Right lung (tissue), 5 donors: Measurements from ENCODE around the gene DMGDH. TPM values are rescaled to one million over a fixed set of nuclear protein-coding genes. Genes with fewer than 3 reads are reported as not detected.

Experiments
- DNase-seq, 2 donors: peaks; one replicate each; pipeline ENCODE4 v3.0.0-alpha.2; 2013
- polyA plus RNA-seq, 5 donors: library from polyadenylated mRNA; unstranded; fragments of 120-200 nt; gene quantifications; one replicate each; pipeline versions ENCODE4 v1.2.1 to v1.2.3, GENCODE V29; 2013; ENCODE audit warnings: inconsistent platforms in 1 of 5, low replicate concordance in 1 of 5; ENCODE audit not compliant: insufficient read length in 5 of 5, insufficient read depth in 1 of 5

The DMGDH gene
- polyA plus RNA-seq, 5 donors = 1.4 to 2.9 (median 1.9) TPM

DNA sequence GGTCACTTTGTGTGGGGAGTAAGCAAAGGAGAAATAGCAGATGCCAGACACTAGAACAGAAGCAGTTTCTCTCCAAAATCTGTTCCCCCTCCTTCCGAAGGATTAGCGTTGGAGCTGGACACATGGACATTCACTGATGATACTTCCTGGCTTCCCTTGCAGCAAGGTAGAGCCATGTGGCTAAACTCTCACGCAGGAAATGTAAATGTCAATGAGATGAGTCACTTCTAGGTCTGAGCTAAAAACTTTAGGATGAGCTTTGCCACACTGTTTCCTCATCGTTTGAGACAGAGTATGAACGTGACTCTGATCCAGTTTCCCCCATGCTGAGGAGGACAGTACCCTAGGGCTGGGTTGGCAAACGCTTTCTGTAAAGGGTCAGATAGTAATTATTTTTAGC lies 5.2 kb upstream of the DMGDH start:
- DNase-seq = no peak

- DNase-seq = peak; percentile 27 to 36
These were observed 835 bp upstream of the DMGDH start for GRCh38 chr5:79070350-79070667.

GRCh38 chr5:79062436-79062835 lies 7.0 kb downstream of the DMGDH start:
- no peak for DNase-seq

DNA sequence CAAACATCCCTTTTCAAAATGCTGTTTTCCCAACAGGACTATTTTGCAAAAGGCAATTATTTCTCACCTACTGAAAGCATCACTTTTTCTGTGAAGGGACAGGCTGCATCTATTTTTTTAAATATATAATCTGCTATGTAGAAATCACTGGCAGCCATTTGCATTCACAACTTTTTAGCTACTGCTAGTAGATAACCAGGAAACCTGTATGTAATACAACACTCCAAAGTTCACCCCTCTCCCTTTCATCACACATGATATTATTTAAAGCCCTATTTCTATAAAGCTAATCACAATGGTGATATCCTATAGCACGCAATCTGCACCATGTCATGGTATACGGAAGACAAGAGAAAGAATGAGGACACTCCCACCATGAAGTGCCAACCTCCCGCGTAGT lies 9.8 kb downstream of the DMGDH start:
- DNase-seq = no peak

GRCh38 chr5:79056847-79057246 lies 12.6 kb downstream of the DMGDH start:
- no peak for DNase-seq

GRCh38 chr5:79055017-79055416 lies 14.5 kb downstream of the DMGDH start:
- DNase-seq = no peak

- no peak for DNase-seq
These were observed 16.2 kb downstream of the DMGDH start for GRCh38 chr5:79053321-79053720.

DNA sequence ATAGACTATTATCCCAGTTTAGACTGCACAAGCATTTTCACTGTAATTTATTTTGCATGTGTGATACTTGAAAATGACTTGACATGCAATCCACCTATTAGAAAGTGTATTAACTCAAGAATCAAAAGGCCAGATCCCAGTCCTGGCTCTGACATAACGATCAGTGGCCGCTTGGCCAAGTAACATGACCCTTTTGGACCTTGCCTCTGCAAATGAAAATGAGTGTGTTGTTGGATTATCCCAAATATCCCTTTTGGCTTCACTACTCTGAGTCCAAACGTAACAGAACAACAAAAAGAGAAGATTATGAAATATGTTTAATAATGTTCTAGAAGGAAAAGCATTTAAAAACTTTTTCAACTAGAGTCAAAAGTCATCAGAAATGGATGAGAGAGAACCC lies 19.0 kb downstream of the DMGDH start:
- no peak for DNase-seq

DNA sequence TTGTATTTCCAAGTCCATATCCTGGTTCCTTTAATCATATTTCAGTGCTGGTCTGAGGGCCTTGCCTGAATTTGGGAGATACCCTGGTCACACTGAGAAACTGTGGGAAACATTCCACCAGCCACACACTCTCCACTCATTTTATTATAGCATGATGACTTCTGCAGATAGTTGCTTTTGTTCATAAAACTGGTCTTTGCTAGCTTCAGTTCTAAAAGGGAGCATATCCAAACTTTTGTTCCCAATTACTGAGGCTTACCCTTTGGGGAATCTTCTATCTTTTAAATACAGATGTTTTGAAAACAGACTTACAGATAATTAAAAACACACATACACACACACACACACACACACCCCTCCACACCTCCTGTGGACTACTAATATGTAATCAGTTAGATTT lies 21.0 kb downstream of the DMGDH start:
- DNase-seq = no peak

- DNase-seq = no peak
These were observed 22.3 kb downstream of the DMGDH start for GRCh38 chr5:79047199-79047598.

- no peak for DNase-seq
These were observed 27.3 kb downstream of the DMGDH start for GRCh38 chr5:79042188-79042587.

DNA sequence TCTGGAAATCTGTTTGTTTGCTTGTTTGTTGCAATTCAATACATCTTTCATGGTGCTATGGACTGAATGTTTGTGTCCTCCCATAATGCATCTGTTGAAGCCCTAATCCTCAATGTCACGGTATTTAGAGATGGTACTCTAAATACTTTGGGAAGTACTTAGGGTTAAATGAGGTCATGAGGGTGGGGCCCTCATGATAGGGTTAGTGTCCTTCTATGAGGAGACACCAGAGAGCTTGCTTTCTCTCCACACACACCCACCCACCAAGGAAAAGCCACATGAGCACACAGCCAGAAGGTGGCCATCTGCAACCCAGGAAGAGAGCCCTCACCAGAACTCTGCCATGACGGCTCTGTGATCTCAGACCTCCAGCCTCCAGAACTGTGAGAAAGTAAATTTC lies 32.7 kb downstream of the DMGDH start:
- DNase-seq = no peak

DNA sequence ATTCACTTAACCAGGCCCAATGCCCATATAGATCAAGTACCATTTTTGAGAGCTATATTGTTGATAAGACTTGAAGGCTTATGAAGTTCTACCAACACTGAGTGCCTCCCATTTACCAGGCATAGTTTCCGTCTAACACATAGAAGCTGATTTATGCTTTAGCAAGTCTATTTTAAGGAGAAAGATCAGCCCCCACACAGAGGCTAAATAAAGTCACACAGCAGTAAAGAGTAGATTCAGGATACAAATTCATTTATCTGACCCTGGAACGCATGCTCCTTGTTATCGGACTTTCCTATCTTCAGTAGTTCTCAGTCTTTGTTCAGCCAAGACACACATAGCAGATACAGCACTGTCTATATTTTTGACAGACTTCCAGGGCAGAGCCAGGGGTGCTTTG lies 34.2 kb downstream of the DMGDH start:
- DNase-seq = no peak

- DNase-seq = no peak
These were observed 36.7 kb downstream of the DMGDH start for GRCh38 chr5:79032782-79033181.

DNA sequence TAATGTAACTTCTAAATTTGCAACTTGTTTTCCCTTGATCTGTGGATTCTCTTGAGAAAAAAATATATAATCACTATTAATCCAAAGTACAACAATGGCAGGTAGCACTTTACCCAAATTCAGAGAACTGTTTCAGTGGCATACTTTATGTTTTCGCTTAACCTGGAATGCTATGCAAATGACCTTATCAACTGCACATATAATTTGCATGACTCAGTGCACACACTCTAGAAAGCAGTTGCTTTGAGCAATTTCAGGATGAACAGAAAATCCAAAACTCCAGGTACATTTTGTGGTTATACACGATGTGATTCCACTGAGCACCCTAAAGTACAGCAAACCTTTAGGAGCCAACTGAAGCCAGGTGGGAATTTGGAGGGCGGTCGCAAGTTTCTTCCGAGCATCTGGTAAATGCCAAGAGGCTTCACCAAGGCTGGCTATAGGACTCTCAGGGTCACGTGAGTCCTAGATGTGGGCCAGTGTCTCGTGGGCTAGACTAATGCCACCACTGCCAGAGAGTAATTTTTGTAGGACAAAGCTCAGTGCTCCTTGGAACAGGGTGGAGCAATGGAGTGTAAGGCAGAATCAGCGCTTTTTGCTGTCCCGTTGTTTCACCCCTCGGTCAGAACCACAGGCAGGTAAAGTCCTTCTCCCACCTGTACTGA lies 37.3 kb downstream of the DMGDH start:
- no peak for DNase-seq

DNA sequence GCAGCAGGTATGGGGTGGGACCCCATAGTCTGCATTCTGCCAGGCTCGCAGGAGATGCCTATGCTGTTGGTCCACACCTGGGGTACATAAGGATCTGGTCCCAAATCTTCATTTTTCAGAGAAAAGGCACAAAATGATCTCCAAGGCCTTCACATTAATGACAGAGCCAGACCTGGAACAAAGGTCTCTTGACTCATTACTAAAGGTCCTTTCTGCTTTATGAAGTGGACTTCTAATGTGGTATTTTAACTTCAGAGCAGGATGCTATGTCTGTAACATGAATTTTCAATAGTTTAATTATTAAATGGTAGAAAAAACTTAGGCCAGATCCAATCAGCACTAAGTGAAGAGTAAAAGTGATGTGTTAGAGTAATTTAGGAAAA lies 38.0 kb downstream of the DMGDH start:
- DNase-seq = no peak

GRCh38 chr5:79030663-79031484 lies 38.6 kb downstream of the DMGDH start:
- no peak for DNase-seq

- peak; percentile 64 to 70 for DNase-seq
These were observed 44.4 kb downstream of the DMGDH start for GRCh38 chr5:79025054-79025472.

- no peak for DNase-seq
These were observed 45.5 kb downstream of the DMGDH start for GRCh38 chr5:79023947-79024346.

DNA sequence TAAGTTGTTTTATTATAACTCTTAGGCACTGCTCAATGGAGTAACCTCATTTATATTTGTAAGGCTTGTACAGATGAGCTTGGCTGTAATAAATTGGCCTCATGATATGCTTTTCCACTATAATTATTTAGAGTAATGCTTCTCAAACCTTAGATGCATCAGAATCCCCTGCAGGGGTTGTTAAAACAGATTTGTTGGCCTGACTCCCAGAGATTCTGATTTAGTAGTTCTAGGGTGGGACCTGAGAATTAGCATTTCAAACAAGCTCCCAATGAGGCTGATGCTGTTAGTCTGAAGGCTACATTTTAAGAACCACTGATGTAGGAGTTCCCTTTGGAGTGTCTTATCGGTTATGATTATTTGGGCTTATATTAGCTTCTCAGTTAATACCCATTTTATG lies 46.1 kb downstream of the DMGDH start:
- no peak for DNase-seq

GRCh38 chr5:79022771-79023170 lies 46.7 kb downstream of the DMGDH start:
- DNase-seq = no peak

- DNase-seq = no peak
These were observed 47.7 kb downstream of the DMGDH start for GRCh38 chr5:79021753-79022152.

DNA sequence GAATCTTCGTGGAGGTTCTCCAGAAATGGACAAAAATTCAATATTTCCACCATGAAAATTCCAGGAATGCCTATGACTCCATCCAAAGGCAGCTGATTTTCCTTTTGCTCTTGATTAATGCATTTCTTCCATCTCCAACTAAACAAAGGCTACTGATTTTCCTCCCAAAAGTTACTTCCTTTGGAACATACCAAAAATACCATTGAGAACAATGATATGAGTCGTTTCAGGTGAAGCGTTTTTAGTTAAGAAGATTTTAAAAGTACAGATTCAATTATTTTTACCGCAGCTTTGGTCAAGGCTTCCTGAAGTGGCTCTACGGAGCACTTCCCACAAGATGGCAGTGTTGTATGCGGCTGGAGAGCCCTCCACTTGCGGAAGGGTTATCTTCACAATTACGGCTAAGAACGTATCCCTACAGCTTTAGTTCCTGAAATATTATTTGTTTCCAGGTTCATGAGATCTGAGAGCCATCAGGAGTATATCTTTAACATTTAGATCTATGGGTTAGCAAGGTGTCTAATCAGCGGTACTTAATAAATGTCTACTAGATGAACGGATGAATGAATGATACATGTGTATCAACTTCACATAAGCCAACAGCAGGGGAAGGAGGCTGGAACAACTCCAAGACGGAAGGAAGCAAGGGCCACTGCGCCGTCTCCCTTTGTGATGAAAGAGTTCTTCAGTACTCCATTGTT lies 48.5 kb downstream of the DMGDH start:
- DNase-seq = peak; percentile 43 to 57
